Measurements from ENCODE around the gene RCBTB1. TPM values are rescaled to one million over a fixed set of nuclear protein-coding genes. Genes with fewer than 3 reads are reported as not detected.

The RCBTB1 gene
- total RNA-seq, 2 experiments from 2014 or later: 15.1 to 31.1 TPM

GRCh38 chr13:49571299-49572240, 13.8 kb downstream of the RCBTB1 start:
- ChIA-PET CTCF (ENCODE audit: unreplicated experiment) (no interaction called here), POLR2A (interaction anchor here (0.6 to 1.1 kb wide), 3 partner anchors 13 to 217 kb away, joined by 3 to 8 read pairs (median 5); partner anchors contain the start of gene RCBTB1)
- no peak overlapping the region for H3K4me2 ChIP-seq (ENCODE audit: low read length)
- H3K9me3 ChIP-seq (ENCODE audit: low read length): no peaks in the 10 kb centered on the region
- no peak for DNase-seq (ENCODE audit: low spot score)
- H3K36me3 ChIP-seq (ENCODE audit: insufficient read depth, low read length): peaks cover 23% of the 10 kb centered on the region
- H4K20me1 ChIP-seq (ENCODE audit: insufficient read depth, low read length): no peaks in the 10 kb centered on the region
- H3K4me3 ChIP-seq (ENCODE audit: low read depth, low read length, poor library complexity, severe bottlenecking): no peak overlapping the region
- H3K27ac ChIP-seq (ENCODE audit: low read depth, low read length, poor library complexity, severe bottlenecking): no peak overlapping the region
- no peak for TF ChIP-seq EZH2phosphoT487 (IDR thresholded peaks at IDR 0.05; ENCODE audit: borderline replicate concordance, low read depth, low read length)
- TF ChIP-seq, protein P1, sequence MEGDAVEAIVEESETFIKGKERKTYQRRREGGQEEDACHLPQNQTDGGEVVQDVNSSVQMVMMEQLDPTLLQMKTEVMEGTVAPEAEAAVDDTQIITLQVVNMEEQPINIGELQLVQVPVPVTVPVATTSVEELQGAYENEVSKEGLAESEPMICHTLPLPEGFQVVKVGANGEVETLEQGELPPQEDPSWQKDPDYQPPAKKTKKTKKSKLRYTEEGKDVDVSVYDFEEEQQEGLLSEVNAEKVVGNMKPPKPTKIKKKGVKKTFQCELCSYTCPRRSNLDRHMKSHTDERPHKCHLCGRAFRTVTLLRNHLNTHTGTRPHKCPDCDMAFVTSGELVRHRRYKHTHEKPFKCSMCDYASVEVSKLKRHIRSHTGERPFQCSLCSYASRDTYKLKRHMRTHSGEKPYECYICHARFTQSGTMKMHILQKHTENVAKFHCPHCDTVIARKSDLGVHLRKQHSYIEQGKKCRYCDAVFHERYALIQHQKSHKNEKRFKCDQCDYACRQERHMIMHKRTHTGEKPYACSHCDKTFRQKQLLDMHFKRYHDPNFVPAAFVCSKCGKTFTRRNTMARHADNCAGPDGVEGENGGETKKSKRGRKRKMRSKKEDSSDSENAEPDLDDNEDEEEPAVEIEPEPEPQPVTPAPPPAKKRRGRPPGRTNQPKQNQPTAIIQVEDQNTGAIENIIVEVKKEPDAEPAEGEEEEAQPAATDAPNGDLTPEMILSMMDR (conservative IDR thresholded peaks at IDR 0.05; ENCODE audit: low read length): no peak
- BruUV-seq (replicated peaks): no TSS peak
- H2AFZ ChIP-seq (ENCODE audit: low read length): no peak overlapping the region
- H3K4me1 ChIP-seq (ENCODE audit: insufficient read depth, low read length, poor library complexity, severe bottlenecking): peaks cover 6% of the 10 kb centered on the region
- intact Hi-C loops (cut with micrococcal nuclease; ENCODE audit: unreplicated experiment): no loop called here
- no peaks in the 10 kb centered on the region for H3K9me2 ChIP-seq (ENCODE audit: insufficient read depth, low read length)
- no peaks in the 10 kb centered on the region for H3K79me2 ChIP-seq (ENCODE audit: insufficient read depth, low read depth, low read length)

DNA sequence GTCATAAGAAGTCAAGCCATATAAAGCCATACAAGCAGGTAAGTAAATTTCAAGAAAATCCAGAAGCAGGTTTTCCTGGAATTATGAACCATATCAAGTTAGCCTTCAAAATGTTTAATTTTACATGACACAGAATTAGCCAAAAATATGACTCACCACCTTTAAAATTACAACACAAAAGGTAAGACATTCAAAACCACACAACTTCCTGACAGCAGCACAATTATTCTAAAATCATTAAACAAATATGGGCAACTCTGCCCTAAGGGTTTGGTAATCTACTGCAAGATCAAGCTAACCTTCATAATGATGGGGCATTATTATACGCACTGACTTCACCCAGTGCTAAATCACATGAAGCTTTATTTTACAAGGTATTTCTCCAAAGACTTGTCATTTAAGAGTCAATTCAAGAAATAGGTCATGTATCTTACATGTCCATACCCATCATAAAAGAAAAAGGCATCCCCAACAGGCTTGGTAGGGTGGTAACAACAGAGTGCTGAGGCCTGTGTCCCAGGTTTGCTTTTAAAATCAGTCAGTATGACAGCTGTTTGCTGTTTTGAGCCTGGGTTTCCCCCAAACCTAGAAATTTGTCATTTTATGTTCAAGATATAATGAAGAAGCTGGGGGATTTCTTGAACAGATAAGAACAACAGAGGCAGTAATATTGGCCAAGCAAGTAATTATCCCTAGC, 15.2 kb downstream of the RCBTB1 start:
- no peak for TF ChIP-seq EZH2phosphoT487 (IDR thresholded peaks at IDR 0.05; ENCODE audit: borderline replicate concordance, low read depth, low read length)
- TF ChIP-seq, protein P1 (conservative IDR thresholded peaks at IDR 0.05; ENCODE audit: low read length): no peak
- Histone ChIP-seq H3K9me2 (ENCODE audit: insufficient read depth, low read length) (no peaks in the 10 kb centered on the region), H3K36me3 (ENCODE audit: insufficient read depth, low read length) (peaks cover 22% of the 10 kb centered on the region), H3K27ac (ENCODE audit: low read depth, low read length, poor library complexity, severe bottlenecking) (no peak overlapping the region), H2AFZ (ENCODE audit: low read length) (no peak overlapping the region), H3K4me1 (ENCODE audit: insufficient read depth, low read length, poor library complexity, severe bottlenecking) (peaks cover 6% of the 10 kb centered on the region), H3K4me3 (ENCODE audit: low read depth, low read length, poor library complexity, severe bottlenecking) (no peak overlapping the region), H3K4me2 (ENCODE audit: low read length) (no peak overlapping the region), H4K20me1 (ENCODE audit: insufficient read depth, low read length) (no peaks in the 10 kb centered on the region), H3K9me3 (ENCODE audit: low read length) (no peaks in the 10 kb centered on the region), H3K79me2 (ENCODE audit: insufficient read depth, low read depth, low read length) (no peaks in the 10 kb centered on the region)
- no TSS peak for BruUV-seq (replicated peaks)
- intact Hi-C loops (cut with micrococcal nuclease; ENCODE audit: unreplicated experiment): no loop called here
- POLR2A ChIA-PET: interaction anchor here (0.6 to 1.1 kb wide), 3 partner anchors 9 to 306 kb away, joined by 3 to 5 read pairs (median 4); partner anchors contain the start of gene RCBTB1
- no peak for DNase-seq (ENCODE audit: low spot score)
- CTCF ChIA-PET (ENCODE audit: unreplicated experiment): interaction anchor here (0.5 kb wide), 1 partner anchor 55 kb away, joined by 3 read pairs; no protein-coding TSS in a partner anchor
